SK-N-SH (cell line): ENCODE data around the gene CLIP3. TPM values are rescaled to one million over a fixed set of nuclear protein-coding genes. Genes with fewer than 3 reads are reported as not detected.

ENCODE experiments used
- CTCF ChIA-PET: fragments of 300-600, 350-600 bp; formaldehyde crosslinking; extraction: SDS; loops from one replicate; lab custom pipeline; 2021; lab: Yijun Ruan, JAX
- POLR2A ChIA-PET: fragments of 350-600 bp; sonication (Branson Sonifier 250); formaldehyde crosslinking; extraction: SDS; loops from one replicate; lab custom pipeline; 2020; ENCODE audit warnings: antibody characterized with exemption, inconsistent platforms; lab: Yijun Ruan, JAX
- DNase-seq: peaks from one replicate; pipeline ENCODE4 v3.0.0; 2012
- H2AFZ ChIP-seq: fragments of 200-600 bp; sonication (generic); 2 replicates; pipeline ENCODE4 v1.8.1; 2016; ENCODE audit warnings: antibody characterized with exemption, mild to moderate bottlenecking, low read depth
- H3F3A ChIP-seq: fragments of 200-600 bp; sonication (generic); replicated peaks from 2 replicates; pipeline ENCODE3; 2016; ENCODE audit warnings: antibody characterized with exemption, mild to moderate bottlenecking; ENCODE audit not compliant: insufficient read depth
- H3K27ac ChIP-seq, 2 experiments: fragments of 200-500 bp in 1 of 2; fragments of 200-600 bp in 1 of 2; sonication (Bioruptor generic) in 1 of 2; sonication (generic), shearing (Covaris generic) in 1 of 2; 2 replicates each; pipeline versions ENCODE4 v1.5.1 to v1.6.1; 2014 to 2016; ENCODE audit warnings: low read depth in 2 of 2, inconsistent platforms in 1 of 2, low read length in 1 of 2, mild to moderate bottlenecking in 1 of 2, mixed read lengths in 1 of 2
- H3K27me3 ChIP-seq: fragments of 200-600 bp; sonication (generic), shearing (Covaris generic); 2 replicates; pipeline ENCODE4 v1.6.1; 2016; ENCODE audit warnings: mixed run types; ENCODE audit not compliant: insufficient read depth
- H3K36me3 ChIP-seq, 2 experiments: fragments of 200-500 bp in 1 of 2; fragments of 200-600 bp in 1 of 2; sonication (Bioruptor generic) in 1 of 2; sonication (generic) in 1 of 2; replicated peaks in 1 of 2; 2 replicates each; pipeline versions ENCODE3 to v1.5.1; 2014 to 2016; ENCODE audit warnings: low read length in 1 of 2, mild to moderate bottlenecking in 1 of 2; ENCODE audit not compliant: insufficient read depth in 2 of 2, control insufficient read depth in 1 of 2
- H3K4me1 ChIP-seq, 2 experiments: fragments of 200-500 bp in 1 of 2; fragments of 200-600 bp in 1 of 2; sonication (Bioruptor generic) in 1 of 2; sonication (generic), shearing (Covaris generic) in 1 of 2; 2 replicates each; pipeline versions ENCODE4 v1.5.1 to v1.6.1; 2014 to 2016; ENCODE audit warnings: low read depth in 1 of 2, low read length in 1 of 2, mixed run types in 1 of 2; ENCODE audit not compliant: insufficient read depth in 2 of 2, control insufficient read depth in 1 of 2
- H3K4me2 ChIP-seq: fragments of 200-600 bp; sonication (generic), shearing (Covaris generic); 2 replicates; pipeline ENCODE4 v1.6.1; 2017; ENCODE audit warnings: mixed run types
- H3K4me3 ChIP-seq, 2 experiments: fragments of 200-500 bp in 1 of 2; fragments of 200-600 bp in 1 of 2; sonication (Bioruptor generic) in 1 of 2; sonication (generic), shearing (Covaris generic) in 1 of 2; 2 replicates each; pipeline versions ENCODE4 v1.5.1 to v1.8.1; 2014 to 2016; ENCODE audit warnings: low read depth in 2 of 2, inconsistent platforms in 1 of 2, low read length in 1 of 2, mild to moderate bottlenecking in 1 of 2, mixed read lengths in 1 of 2, moderate library complexity in 1 of 2
- H3K79me2 ChIP-seq: fragments of 200-600 bp; sonication (generic); 2 replicates; pipeline ENCODE4 v1.8.1; 2017; ENCODE audit warnings: mild to moderate bottlenecking; ENCODE audit not compliant: insufficient read depth
- H3K9ac ChIP-seq: fragments of 200-600 bp; sonication (generic); 2 replicates; pipeline ENCODE4 v1.6.1; 2017; ENCODE audit warnings: mixed run types
- H3K9me2 ChIP-seq: fragments of 200-600 bp; sonication (generic); 2 replicates; pipeline ENCODE4 v1.6.1; 2017; ENCODE audit warnings: mixed run types
- H3K9me3 ChIP-seq: fragments of 200-600 bp; sonication (generic); 2 replicates; pipeline ENCODE4 v1.6.1; 2017; ENCODE audit warnings: mixed run types, mild to moderate bottlenecking, moderate library complexity
- H4K20me1 ChIP-seq: fragments of 200-600 bp; sonication (generic); 2 replicates; pipeline ENCODE4 v1.6.1; 2017; ENCODE audit warnings: mild to moderate bottlenecking, mixed run types; ENCODE audit not compliant: insufficient read depth
- FOXM1 ChIP-seq: IDR thresholded peaks from 2 replicates; pipeline ENCODE4 v1.4.0; 2012; ENCODE audit warnings: low read depth, mild to moderate bottlenecking
- NRF1 ChIP-seq: IDR thresholded peaks from 2 replicates; pipeline ENCODE4 v1.6.1; 2012; ENCODE audit warnings: low read depth, mild to moderate bottlenecking, low read length
- PBX3 ChIP-seq: IDR thresholded peaks from 2 replicates; pipeline ENCODE4; 2012
- RCOR1 ChIP-seq: fragments of 150-350 bp; IDR thresholded peaks from 2 replicates; pipeline ENCODE4 v1.6.1; 2017; ENCODE audit warnings: antibody characterized with exemption, low read length
- REST ChIP-seq: IDR thresholded peaks from 2 replicates; pipeline ENCODE4 v1.6.1; 2012; ENCODE audit warnings: mild to moderate bottlenecking, low read depth, low read length, moderate library complexity
- WGBS: methylation state at CpG from one replicate; pipeline ENCODE4 v1.1.6; 2017; ENCODE audit warnings: low lambda C conversion rate; 5-methylcytosine and 5-hydroxymethylcytosine counted together
- polyA plus RNA-seq, 3 experiments: library from polyadenylated mRNA; depleted of rRNA; stranded (reverse); fragments of >200 nt; gene quantifications; 2 replicates each; pipeline ENCODE4 v1.2.3, GENCODE V29; 2012

CLIP3 gene
- polyA plus RNA-seq, 1 of the 3 experiments (the other 2 are of a cell fraction), result 13.1 TPM

- POLR2A ChIA-PET, result interaction anchor here (1.0 kb wide), 1 partner anchor 36 kb away, joined by 3 read pairs; the partner anchor contains the start of genes POLR2I and TBCB
Measured at GRCh38 chr19:36079389-36079945, 46.8 kb upstream of the CLIP3 start.

More at GRCh38 chr19:36079389-36079945, 46.8 kb upstream of the CLIP3 start:
- H3K4me3 ChIP-seq, result no peak overlapping the region
- no peaks in the 10 kb centered on the region for H3K9me2 ChIP-seq
- 97% methylated on average over 3 of the region's 3 CpGs for WGBS
- no peaks in the 10 kb centered on the region for H3K4me1 ChIP-seq
- no peak overlapping the region for H3K4me2 ChIP-seq
- H3K27ac ChIP-seq, result no peak overlapping the region
- no peaks in the 10 kb centered on the region for H4K20me1 ChIP-seq
- no peaks in the 10 kb centered on the region for H3K79me2 ChIP-seq
- H3K9ac ChIP-seq, result no peak overlapping the region
- CTCF ChIA-PET, result no interaction called here
- H3K27me3 ChIP-seq, result no peaks in the 10 kb centered on the region
- no peaks in the 10 kb centered on the region for H3F3A ChIP-seq
- H3K36me3 ChIP-seq, result peaks cover 14 to 15% of the 10 kb centered on the region in 2 experiments
- no peak for TF ChIP-seq PBX3
- no peak for TF ChIP-seq FOXM1
- no peak for TF ChIP-seq RCOR1
- no peak for TF ChIP-seq REST
- TF ChIP-seq NRF1, result no peak
- no peak overlapping the region for H2AFZ ChIP-seq
- H3K9me3 ChIP-seq, result no peaks in the 10 kb centered on the region
- no peak for DNase-seq
